Activated T-helper 1 cell treated with anti-CD3 and anti-CD28 coated beads, Interleukin-12 subunit alpha, Interleukin-12 subunit beta, Interleukin-2, Interleukin-4 antibody, amounts not matched to agents 30 ng/mL and 10 ng/mL and 1 ng/mL, durations not matched to agents 14 hours and 24 hours and 36 hours (primary cell): ENCODE data around the gene C17orf75. TPM values are rescaled to one million over a fixed set of nuclear protein-coding genes. Genes with fewer than 3 reads are reported as not detected.
"Not testable (repeated sequence)": the region's sequence is repeated elsewhere in the genome, so short reads cannot be mapped to it uniquely, and the experiment has no call there.

Source experiments
- DNase-seq: peaks from one replicate; pipeline ENCODE4 v3.0.0; 2021; ENCODE audit warnings: low spot score
- H3K27ac Mint-ChIP-seq: one replicate; pipeline ENCODE4 v1.8.0; 2021; ENCODE audit warnings: mild to moderate bottlenecking, mixed read lengths
- H3K27me3 Mint-ChIP-seq: one replicate; pipeline ENCODE4 v1.8.0; 2022; ENCODE audit warnings: mild to moderate bottlenecking, moderate library complexity, mixed read lengths; ENCODE audit not compliant: insufficient read depth
- H3K36me3 Mint-ChIP-seq: one replicate; pipeline ENCODE4 v1.8.0; 2021; ENCODE audit warnings: low read depth, mixed read lengths
- H3K4me1 Mint-ChIP-seq: one replicate; pipeline ENCODE4 v1.8.0; 2021; ENCODE audit warnings: low read depth, mixed read lengths
- H3K4me3 Mint-ChIP-seq: one replicate; pipeline ENCODE4 v1.8.0; 2021; ENCODE audit warnings: mild to moderate bottlenecking, moderate library complexity, mixed read lengths
- H3K9me3 Mint-ChIP-seq: one replicate; pipeline ENCODE4 v1.8.0; 2021; ENCODE audit warnings: mixed read lengths
- intact Hi-C: fragments of 100-400 bp; cut with micrococcal nuclease; formaldehyde crosslinking; loops from one replicate; pipeline ENCODE4 v1.15.1; 2024
- total RNA-seq: library from RNA; stranded (reverse); gene quantifications from 2 replicates; pipeline ENCODE4 v1.2.3, GENCODE V29; 2022

Gene C17orf75
- total RNA-seq, 1 donor from 2014 or later: 37.6 TPM

- Mint-ChIP-seq H3K36me3 (peaks cover 39% of the 10 kb centered on the region), H3K27ac (no peak overlapping the region), H3K4me1 (peaks cover 28% of the 10 kb centered on the region), H3K27me3 (no peaks in the 10 kb centered on the region), H3K4me3 (no peak overlapping the region), H3K9me3 (no peaks in the 10 kb centered on the region)
- intact Hi-C loops: no loop called here
- DNase-seq: no peak
Measured at GRCh38 chr17:32335046-32335445, 6.9 kb downstream of the C17orf75 start.

GRCh38 chr17:32333187-32333586, 8.8 kb downstream of the C17orf75 start:
- Mint-ChIP-seq H3K9me3 (no peaks in the 10 kb centered on the region), H3K27ac (no peak overlapping the region), H3K4me1 (peaks cover 39% of the 10 kb centered on the region), H3K36me3 (peaks cover 32% of the 10 kb centered on the region), H3K27me3 (no peaks in the 10 kb centered on the region), H3K4me3 (no peak overlapping the region)
- no peak for DNase-seq
- intact Hi-C loops: no loop called here

- no peak for DNase-seq
- Mint-ChIP-seq H3K4me1 (peaks cover 39% of the 10 kb centered on the region), H3K36me3 (peaks cover 27% of the 10 kb centered on the region), H3K4me3 (peak overlapping the region; percentile 56), H3K9me3 (no peaks in the 10 kb centered on the region), H3K27me3 (no peaks in the 10 kb centered on the region), H3K27ac (peak overlapping the region; percentile 75)
- intact Hi-C loops: loop anchor here (1.0 kb wide), 1 partner anchor 10 kb away; no protein-coding TSS in a partner anchor
Measured at GRCh38 chr17:32331243-32332040, 10.5 kb downstream of the C17orf75 start.

GRCh38 chr17:32330147-32330546, 11.8 kb downstream of the C17orf75 start:
- DNase-seq: no peak
- Mint-ChIP-seq H3K36me3 (peaks cover 18% of the 10 kb centered on the region), H3K4me1 (peaks cover 39% of the 10 kb centered on the region), H3K4me3 (peak overlapping the region; percentile 56), H3K9me3 (no peaks in the 10 kb centered on the region), H3K27me3 (no peaks in the 10 kb centered on the region), H3K27ac (peak overlapping the region; percentile 75)
- intact Hi-C loops: no loop called here

- Mint-ChIP-seq H3K9me3 (no peaks in the 10 kb centered on the region), H3K4me1 (peaks cover 52% of the 10 kb centered on the region), H3K4me3 (no peak overlapping the region), H3K27ac (no peak overlapping the region), H3K36me3 (peaks cover 6% of the 10 kb centered on the region), H3K27me3 (no peaks in the 10 kb centered on the region)
- no peak for DNase-seq
- intact Hi-C loops: no loop called here
Measured at GRCh38 chr17:32327911-32328310, 14.1 kb downstream of the C17orf75 start.

GRCh38 chr17:32323811-32324491, 18.0 kb downstream of the C17orf75 start:
- H3K4me3 Mint-ChIP-seq: peak overlapping the region; percentile 59
- H3K27ac Mint-ChIP-seq: no peak overlapping the region
- H3K4me1 Mint-ChIP-seq: peaks cover 27% of the 10 kb centered on the region
- intact Hi-C loops: no loop called here
- H3K9me3 Mint-ChIP-seq: no peaks in the 10 kb centered on the region
- DNase-seq: peak; percentile 52
- H3K27me3 Mint-ChIP-seq: no peaks in the 10 kb centered on the region
- H3K36me3 Mint-ChIP-seq: no peaks in the 10 kb centered on the region

GRCh38 chr17:32323046-32323445, 18.9 kb downstream of the C17orf75 start:
- peaks cover 2% of the 10 kb centered on the region for H3K27me3 Mint-ChIP-seq
- no peak overlapping the region for H3K4me3 Mint-ChIP-seq
- intact Hi-C loops: no loop called here
- no peaks in the 10 kb centered on the region for H3K9me3 Mint-ChIP-seq
- H3K4me1 Mint-ChIP-seq: peaks cover 27% of the 10 kb centered on the region
- H3K36me3 Mint-ChIP-seq: no peaks in the 10 kb centered on the region
- peak overlapping the region; percentile 19 for H3K27ac Mint-ChIP-seq
- DNase-seq: no peak

- Mint-ChIP-seq H3K27ac (no peak overlapping the region), H3K27me3 (peaks cover 10% of the 10 kb centered on the region), H3K4me1 (peaks cover 27% of the 10 kb centered on the region), H3K4me3 (no peak overlapping the region), H3K9me3 (no peaks in the 10 kb centered on the region), H3K36me3 (no peaks in the 10 kb centered on the region)
- DNase-seq: no peak
- intact Hi-C loops: no loop called here
Measured at GRCh38 chr17:32320847-32321246, 21.1 kb downstream of the C17orf75 start.

- DNase-seq, H3K36me3 Mint-ChIP-seq, H3K27ac Mint-ChIP-seq, H3K4me3 Mint-ChIP-seq, H3K9me3 Mint-ChIP-seq, intact Hi-C loops: not testable (repeated sequence)
- peaks cover 27% of the 10 kb centered on the region for H3K4me1 Mint-ChIP-seq
- peaks cover 13% of the 10 kb centered on the region for H3K27me3 Mint-ChIP-seq
Measured at GRCh38 chr17:32320080-32320479, 21.9 kb downstream of the C17orf75 start.

GRCh38 chr17:32319548-32319905, 22.4 kb downstream of the C17orf75 start:
- peaks cover 13% of the 10 kb centered on the region for H3K27me3 Mint-ChIP-seq
- peak; percentile 69 for DNase-seq
- peaks cover 24% of the 10 kb centered on the region for H3K4me1 Mint-ChIP-seq
- intact Hi-C loops: loop anchor here (1.0 to 5.0 kb wide), 4 partner anchors 23 to 117 kb away; partner anchors contain the start of genes C17orf75 and RHBDL3
- H3K36me3 Mint-ChIP-seq: no peaks in the 10 kb centered on the region
- H3K27ac Mint-ChIP-seq: peak overlapping the region; percentile 18
- peak overlapping the region; percentile 83 for H3K4me3 Mint-ChIP-seq
- H3K9me3 Mint-ChIP-seq: no peaks in the 10 kb centered on the region

GRCh38 chr17:32318071-32318470, 23.9 kb downstream of the C17orf75 start:
- H3K36me3 Mint-ChIP-seq: no peaks in the 10 kb centered on the region
- H3K27ac Mint-ChIP-seq: no peak overlapping the region
- H3K27me3 Mint-ChIP-seq: peaks cover 15% of the 10 kb centered on the region
- H3K4me3 Mint-ChIP-seq: peak overlapping the region; percentile 44
- no peak for DNase-seq
- intact Hi-C loops: loop anchor here (2.0 to 5.0 kb wide), 3 partner anchors 25 to 115 kb away; partner anchors contain the start of genes C17orf75 and RHBDL3
- no peaks in the 10 kb centered on the region for H3K9me3 Mint-ChIP-seq
- peaks cover 9% of the 10 kb centered on the region for H3K4me1 Mint-ChIP-seq

GRCh38 chr17:32317353-32317752, 24.6 kb downstream of the C17orf75 start:
- peaks cover 7% of the 10 kb centered on the region for H3K4me1 Mint-ChIP-seq
- DNase-seq: no peak
- intact Hi-C loops: loop anchor here (5.0 kb wide), 1 partner anchor 50 kb away; the partner anchor contains the start of gene RHBDL3
- H3K9me3 Mint-ChIP-seq: no peaks in the 10 kb centered on the region
- H3K36me3 Mint-ChIP-seq: no peaks in the 10 kb centered on the region
- H3K4me3 Mint-ChIP-seq: no peak overlapping the region
- no peak overlapping the region for H3K27ac Mint-ChIP-seq
- peaks cover 15% of the 10 kb centered on the region for H3K27me3 Mint-ChIP-seq

- H3K4me1 Mint-ChIP-seq, H3K4me3 Mint-ChIP-seq, H3K36me3 Mint-ChIP-seq, H3K9me3 Mint-ChIP-seq, DNase-seq, H3K27ac Mint-ChIP-seq: not testable (repeated sequence)
- H3K27me3 Mint-ChIP-seq: peaks cover 17% of the 10 kb centered on the region
- intact Hi-C loops: loop anchor here (5.0 kb wide), 1 partner anchor 49 kb away; the partner anchor contains the start of gene RHBDL3
Measured at GRCh38 chr17:32316653-32317052, 25.3 kb downstream of the C17orf75 start.
